GM12874 (cell line): ENCODE data around the gene CEP78.

ENCODE experiments used
- CTCF ChIP-seq: IDR thresholded peaks from 2 replicates; pipeline ENCODE4 v1.5.1; 2011; ENCODE audit warnings: low read depth, mild to moderate bottlenecking, control low read depth, low read length, moderate library complexity; ENCODE audit not compliant: insufficient read depth

The CEP78 gene

DNA sequence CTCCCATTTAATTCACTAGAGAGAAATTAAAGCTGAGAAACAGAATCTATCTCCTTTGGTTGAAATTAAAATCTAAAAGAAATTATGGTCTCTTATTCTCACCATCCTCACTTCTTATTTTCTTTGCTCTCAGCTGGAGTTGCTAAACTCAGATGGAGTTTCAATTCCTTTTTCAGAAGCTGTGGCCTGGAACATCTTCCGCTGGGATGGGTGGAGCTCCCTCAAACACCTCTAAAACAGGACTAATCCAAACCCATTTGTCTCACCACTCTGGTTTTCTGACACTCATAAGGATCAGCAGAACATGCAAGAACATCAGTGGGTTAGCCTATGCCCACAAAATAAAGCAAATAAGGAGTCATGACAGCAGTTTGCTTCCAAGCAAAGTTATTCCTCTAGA is 39.6 kb upstream of the CEP78 start:
- TF ChIP-seq CTCF = no peak

- no peak for TF ChIP-seq CTCF
Observed at GRCh38 chr9:78207319-78207718, 28.6 kb upstream of the CEP78 start.

GRCh38 chr9:78207901-78208300 is 28.0 kb upstream of the CEP78 start:
- TF ChIP-seq CTCF = no peak

DNA sequence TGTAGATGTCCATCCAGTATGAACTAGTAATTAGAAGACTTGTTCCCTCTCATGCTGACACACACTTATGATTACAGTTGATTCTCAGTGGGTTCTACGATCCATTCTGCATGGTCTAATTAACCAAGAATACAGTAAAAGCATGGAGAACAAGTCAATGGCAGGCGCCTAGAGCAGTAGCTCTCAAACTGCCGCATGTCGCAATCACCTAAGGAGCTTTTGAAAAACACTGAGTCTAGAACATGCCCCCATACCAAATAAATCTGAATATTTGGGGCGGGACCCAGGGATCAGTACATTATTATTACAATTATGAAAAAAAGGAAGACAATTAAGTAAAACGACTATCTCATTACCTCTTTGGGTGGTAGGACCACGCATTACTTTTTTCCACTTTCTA is 26.7 kb upstream of the CEP78 start:
- no peak for TF ChIP-seq CTCF

- TF ChIP-seq CTCF = no peak
Observed at GRCh38 chr9:78210841-78211301, 25.0 kb upstream of the CEP78 start.

DNA sequence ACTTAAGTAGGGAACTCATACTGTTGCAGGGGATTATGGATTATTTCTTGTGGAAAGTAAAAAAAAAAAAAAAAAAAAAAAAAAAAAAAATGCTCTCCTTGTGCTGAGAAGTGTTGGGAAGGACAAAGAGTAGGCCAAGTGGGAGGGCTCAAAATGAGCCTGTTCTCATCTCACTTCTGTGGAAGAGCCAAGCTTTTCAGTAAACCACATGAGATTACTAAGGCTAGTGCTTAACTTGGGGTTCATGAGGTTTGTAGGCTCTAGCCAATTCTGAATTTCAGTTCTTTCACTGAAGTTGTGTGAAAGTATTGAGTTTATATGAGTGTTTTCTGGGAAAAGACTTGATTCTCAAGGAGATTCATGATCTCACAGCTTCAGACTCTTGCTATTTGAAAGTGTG is 23.0 kb upstream of the CEP78 start:
- TF ChIP-seq CTCF = no peak

DNA sequence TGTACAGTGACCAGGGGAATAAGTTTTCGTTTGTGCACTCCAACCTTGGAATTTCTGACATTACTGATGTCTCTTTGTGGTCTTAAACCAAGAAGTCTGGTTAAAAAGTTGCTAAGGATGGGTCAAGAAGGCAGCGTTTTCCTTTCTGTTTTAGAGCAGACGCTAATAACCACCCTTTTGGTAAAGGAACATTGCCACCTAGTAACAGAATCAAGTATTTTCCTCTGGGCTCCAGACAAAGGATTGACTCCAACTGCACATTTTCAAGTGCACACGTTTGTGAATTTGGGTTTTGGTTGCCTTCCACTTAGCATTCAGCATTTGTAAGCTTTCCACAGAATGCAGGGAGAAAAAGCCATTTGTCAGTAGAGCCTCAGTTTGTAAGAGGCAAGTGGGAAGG is 22.2 kb upstream of the CEP78 start:
- 0 out of 2 replicates have a peak, but pooled peaks have one; percentile 14 for TF ChIP-seq CTCF

DNA sequence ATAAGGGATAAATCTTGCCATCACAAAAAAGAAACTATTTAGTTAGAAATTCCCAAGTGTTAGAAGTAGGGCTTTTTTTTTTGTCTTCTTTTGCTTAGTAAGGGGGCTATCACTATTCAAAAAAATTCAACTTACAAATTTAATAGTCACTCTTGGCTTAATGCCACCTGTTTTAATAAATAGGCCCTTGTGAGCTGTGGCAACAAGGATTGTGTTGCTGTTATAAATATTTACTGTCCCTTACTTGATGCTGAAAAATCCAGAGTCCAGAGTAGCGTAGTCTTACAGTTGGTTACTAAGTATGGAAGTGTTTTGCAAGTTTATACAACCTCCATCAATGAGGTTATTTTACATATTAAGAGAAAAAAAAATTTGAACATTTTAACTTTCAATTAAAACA is 21.4 kb upstream of the CEP78 start:
- TF ChIP-seq CTCF = no peak
